Liver (tissue), 9 donors: ENCODE measurements around the gene NR3C1. TPM values are rescaled to one million over a fixed set of nuclear protein-coding genes. Genes with fewer than 3 reads are reported as not detected.

Experiments
- DNase-seq: peaks from one replicate; pipeline ENCODE4 v3.0.0-alpha.2; 2017; ENCODE audit warnings: low spot score
- H3K27ac ChIP-seq, 2 donors: one replicate each; pipeline ENCODE4 v1.7.0; 2013; ENCODE audit warnings: inconsistent platforms in 2 of 2, low read length in 2 of 2, control low read depth in 1 of 2, low read depth in 1 of 2, mild to moderate bottlenecking in 1 of 2
- H3K27me3 ChIP-seq, 4 donors: one replicate each; pipeline versions ENCODE4 v1.6.1 to v1.7.0; 2013; ENCODE audit warnings: low read length in 3 of 4, inconsistent platforms in 1 of 4, mild to moderate bottlenecking in 1 of 4, moderate library complexity in 1 of 4; ENCODE audit not compliant: control insufficient read depth in 4 of 4, insufficient read depth in 4 of 4
- H3K36me3 ChIP-seq, 4 donors: one replicate each; pipeline versions ENCODE4 v1.6.1 to v1.7.0; 2013; ENCODE audit warnings: low read length in 3 of 4, mild to moderate bottlenecking in 3 of 4, low read depth in 1 of 4, moderate library complexity in 1 of 4; ENCODE audit not compliant: control insufficient read depth in 4 of 4, insufficient read depth in 3 of 4
- H3K4me1 ChIP-seq, 4 donors: one replicate each; pipeline versions ENCODE4 v1.6.1 to v1.7.0; 2013; ENCODE audit warnings: low read length in 3 of 4, mild to moderate bottlenecking in 3 of 4, moderate library complexity in 1 of 4; ENCODE audit not compliant: control insufficient read depth in 4 of 4, insufficient read depth in 4 of 4
- H3K4me3 ChIP-seq, 3 donors: one replicate each; pipeline versions ENCODE4 v1.6.1 to v1.7.0; 2013; ENCODE audit warnings: low read length in 3 of 3, control low read depth in 1 of 3, low read depth in 1 of 3, mild to moderate bottlenecking in 1 of 3
- H3K9ac ChIP-seq, 2 donors: one replicate each; pipeline ENCODE4 v1.7.0; 2013; ENCODE audit warnings: low read length in 2 of 2, mild to moderate bottlenecking in 2 of 2, moderate library complexity in 2 of 2, control low read depth in 1 of 2, low read depth in 1 of 2
- H3K9me3 ChIP-seq, 4 donors: one replicate each; pipeline versions ENCODE4 v1.6.1 to v1.7.0; 2013; ENCODE audit warnings: low read length in 3 of 4; ENCODE audit not compliant: control insufficient read depth in 4 of 4
- ATF3 ChIP-seq: IDR thresholded peaks from 2 replicates; pipeline ENCODE4 v1.6.1; 2016; ENCODE audit warnings: antibody characterized with exemption
- EGR1 ChIP-seq, 2 donors: IDR thresholded peaks; 2 replicates each; pipeline ENCODE4 v1.6.1; 2016 to 2018; ENCODE audit warnings: antibody characterized with exemption in 2 of 2, low read depth in 2 of 2
- FOXA1 ChIP-seq: IDR thresholded peaks from 2 replicates; pipeline ENCODE4 v1.6.1; 2016; ENCODE audit warnings: antibody characterized with exemption
- GABPA ChIP-seq, 2 donors: IDR thresholded peaks in 1 of 2; conservative IDR thresholded peaks in 1 of 2; 2 replicates each; pipeline ENCODE4 v1.6.1; 2016; ENCODE audit warnings: antibody characterized with exemption in 2 of 2, mild to moderate bottlenecking in 1 of 2, moderate library complexity in 1 of 2
- HNF4A ChIP-seq, 2 donors: conservative IDR thresholded peaks; 2 replicates each; pipeline ENCODE4 v1.6.1; 2016; ENCODE audit warnings: antibody characterized with exemption in 2 of 2, mild to moderate bottlenecking in 2 of 2
- HNF4G ChIP-seq: IDR thresholded peaks from 2 replicates; pipeline ENCODE4 v1.6.1; 2016; ENCODE audit warnings: antibody characterized with exemption
- JUND ChIP-seq, 2 donors: IDR thresholded peaks; 2 replicates each; pipeline ENCODE4 v1.6.1; 2016; ENCODE audit warnings: antibody characterized with exemption in 2 of 2
- NR2F2 ChIP-seq: IDR thresholded peaks from 2 replicates; pipeline ENCODE4 v1.6.1; 2016; ENCODE audit warnings: antibody characterized with exemption
- RAD21 ChIP-seq, 2 donors: IDR thresholded peaks; 2 replicates each; pipeline ENCODE4 v1.6.1; 2016; ENCODE audit warnings: antibody characterized with exemption in 2 of 2, mild to moderate bottlenecking in 2 of 2
- REST ChIP-seq: IDR thresholded peaks from 2 replicates; pipeline ENCODE4 v1.6.1; 2016; ENCODE audit warnings: antibody characterized with exemption, mild to moderate bottlenecking
- RXRA ChIP-seq, 2 donors: IDR thresholded peaks; 2 replicates each; pipeline ENCODE4 v1.6.1; 2017 to 2018; ENCODE audit warnings: antibody characterized with exemption in 2 of 2, mild to moderate bottlenecking in 1 of 2
- SP1 ChIP-seq: IDR thresholded peaks from 2 replicates; pipeline ENCODE4 v1.6.1; 2018; ENCODE audit warnings: antibody characterized with exemption, mild to moderate bottlenecking
- YY1 ChIP-seq: IDR thresholded peaks from 2 replicates; pipeline ENCODE4 v1.6.1; 2016; ENCODE audit warnings: antibody characterized with exemption, mild to moderate bottlenecking
- WGBS: extraction: QIAGEN DNeasy Blood & Tissue Kit; methylation state at CpG from one replicate; pipeline ENCODE4 v1.1.7; 2013; 5-methylcytosine and 5-hydroxymethylcytosine counted together
- polyA plus RNA-seq, 2 donors: library from polyadenylated mRNA; stranded (reverse) in 1 of 2; unstranded in 1 of 2; fragments of 200-250 nt in 1 of 2; fragments of >200 nt in 1 of 2; fragmentation: Nextera tagmentation in 1 of 2; extraction: Ambion mirVana in 1 of 2; gene quantifications; one replicate each; pipeline versions ENCODE4 v1.2.1 to v1.2.3, GENCODE V29; 2013 to 2015
- total RNA-seq, 2 donors: library from RNA; depleted of rRNA; stranded (reverse); fragments of >200 nt; gene quantifications; one replicate each; pipeline ENCODE4 v1.2.3, GENCODE V29; 2014
- TF ChIP-seq, protein P1 (sequence below): fragments of 150-350 bp; IDR thresholded peaks from 2 replicates; pipeline ENCODE4 v1.5.1; 2017; ENCODE audit warnings: improper control_type of control experiment, low read depth, low read length; ENCODE audit not compliant: missing input control
- TF ChIP-seq, protein P2 (sequence below): IDR thresholded peaks from 2 replicates; pipeline ENCODE4 v1.6.1; 2016; ENCODE audit warnings: antibody characterized with exemption
- donor health status: healthy.
- donor health status: healthy.
- donor health status: healthy.
- donor health status: healthy.
- donor health status: healthy.

The NR3C1 gene
- total and polyA plus RNA-seq, 4 donors: 24.5 to 36.4 (median 29.0) TPM

DNA sequence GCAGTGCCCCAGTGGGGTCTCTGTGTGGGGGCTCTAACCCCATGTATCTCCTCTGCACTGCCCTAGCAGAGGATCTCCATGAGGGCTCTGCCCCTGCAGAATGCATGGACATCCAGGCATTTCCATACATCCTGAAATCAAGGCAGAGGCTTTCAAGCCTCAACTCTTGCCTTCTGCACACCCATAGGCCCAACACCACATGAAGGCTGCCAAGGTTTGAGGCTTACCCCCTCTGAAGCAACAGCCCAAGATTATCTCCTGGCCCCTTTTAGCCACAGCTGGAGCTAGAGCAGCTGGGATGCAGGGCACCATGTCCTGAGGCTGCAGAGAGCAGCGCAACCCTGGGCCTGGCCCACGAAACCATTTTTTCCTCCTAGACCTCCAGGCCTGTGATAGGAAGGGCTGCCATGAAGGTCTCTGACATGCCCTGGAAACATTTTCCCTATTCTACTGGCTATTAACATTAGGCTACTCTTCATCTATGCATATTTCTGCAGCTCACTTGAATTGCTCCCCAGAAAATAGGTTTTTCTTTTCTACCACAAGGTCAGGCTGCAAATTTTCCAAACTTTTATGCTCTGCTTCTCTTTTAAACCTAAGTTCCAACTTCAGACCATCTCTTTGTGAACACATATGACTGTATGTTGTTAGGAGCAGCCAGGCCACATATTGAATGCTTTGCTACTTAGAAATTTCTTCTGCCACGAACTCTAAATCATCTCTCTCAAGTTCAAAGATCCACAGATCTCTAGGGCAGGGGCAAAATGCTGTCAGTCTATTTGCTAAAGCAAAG lies 18.4 kb downstream of the NR3C1 start:
- Histone ChIP-seq H3K9ac (no peak overlapping the region), H3K4me1 (peaks cover 0 to 15% (median 5%) of the 10 kb centered on the region in 4 donors), H3K36me3 (peaks cover 0 to 2% (median 0%) of the 10 kb centered on the region in 4 donors), H3K27me3 (no peaks in the 10 kb centered on the region), H3K9me3 (no peaks in the 10 kb centered on the region), H3K4me3 (no peak overlapping the region), H3K27ac (no peak overlapping the region)
- 75% methylated on average over 3 of the region's 3 CpGs for WGBS
- TF ChIP-seq HNF4A (conservative IDR thresholded peaks at IDR 0.05) (peak; percentile 19 to 23), RAD21 (IDR thresholded peaks at IDR 0.05) (no peak)
- DNase-seq: no peak

DNA sequence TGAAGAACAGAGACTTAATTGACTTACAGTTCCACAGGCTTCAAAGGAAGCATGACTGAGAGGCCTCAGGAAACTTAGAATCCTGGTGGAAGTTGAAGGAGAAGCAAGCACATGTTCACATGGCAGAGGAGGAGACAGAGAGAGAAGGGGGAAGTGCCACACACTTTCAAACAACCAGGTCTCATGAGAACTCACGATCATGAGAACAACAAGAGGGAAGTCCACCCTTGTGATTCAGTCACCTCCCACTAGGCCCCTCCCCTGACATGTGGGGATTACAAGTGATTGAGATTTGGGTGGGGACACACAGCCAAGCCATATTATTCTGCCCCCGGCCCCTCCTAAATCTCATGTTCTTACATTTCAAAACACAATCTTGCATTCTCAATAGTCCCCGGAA lies 19.5 kb downstream of the NR3C1 start:
- DNase-seq: no peak
- TF ChIP-seq NR2F2: no peak
- no peaks in the 10 kb centered on the region for H3K27me3 ChIP-seq
- no peak overlapping the region for H3K9ac ChIP-seq
- H3K4me1 ChIP-seq: peaks cover 0 to 7% (median 0%) of the 10 kb centered on the region in 4 donors
- no peak overlapping the region for H3K27ac ChIP-seq
- H3K36me3 ChIP-seq: peaks cover 0 to 2% (median 0%) of the 10 kb centered on the region in 4 donors
- no peak overlapping the region for H3K4me3 ChIP-seq
- no peaks in the 10 kb centered on the region for H3K9me3 ChIP-seq
- 93% methylated on average over 3 of the region's 3 CpGs for WGBS

DNA sequence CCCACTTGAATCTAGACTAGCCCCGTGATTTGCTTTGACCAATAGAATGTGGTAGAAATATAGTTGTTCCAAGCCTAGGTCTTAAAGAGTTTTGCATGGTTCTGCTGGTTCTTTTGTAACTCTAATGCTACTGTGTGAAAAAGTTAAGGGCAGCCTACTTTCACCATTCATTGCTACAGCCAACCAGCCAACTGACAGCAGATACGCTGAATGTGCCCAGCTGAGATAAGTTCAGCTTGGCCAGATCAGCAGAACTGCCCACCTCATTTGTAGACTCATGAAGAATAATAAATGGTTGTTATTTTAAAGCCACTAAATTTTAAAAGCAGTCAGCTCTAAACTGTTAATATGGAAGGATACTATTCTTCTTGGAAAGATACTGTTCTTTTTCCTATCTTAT lies 23.9 kb downstream of the NR3C1 start:
- peaks cover 0 to 2% (median under 1%) of the 10 kb centered on the region in 4 donors for H3K36me3 ChIP-seq
- 94% methylated on average over 2 of the region's 2 CpGs for WGBS
- TF ChIP-seq HNF4A (conservative IDR thresholded peaks at IDR 0.05) (no peak), HNF4G (no peak), RXRA (IDR thresholded peaks at IDR 0.05) (no peak), REST (no peak), EGR1 (IDR thresholded peaks at IDR 0.05; ENCODE audit: low read depth in 2 of 2) (no peak), NR2F2 (no peak), ATF3 (no peak), SP1 (no peak), GABPA (IDR thresholded peaks at IDR 0.05 in 1 of 2, conservative IDR thresholded peaks at IDR 0.05 in 1 of 2) (no peak), FOXA1 (no peak), RAD21 (IDR thresholded peaks at IDR 0.05) (no peak), JUND (IDR thresholded peaks at IDR 0.05) (no peak), YY1 (no peak)
- TF ChIP-seq, protein P1, sequence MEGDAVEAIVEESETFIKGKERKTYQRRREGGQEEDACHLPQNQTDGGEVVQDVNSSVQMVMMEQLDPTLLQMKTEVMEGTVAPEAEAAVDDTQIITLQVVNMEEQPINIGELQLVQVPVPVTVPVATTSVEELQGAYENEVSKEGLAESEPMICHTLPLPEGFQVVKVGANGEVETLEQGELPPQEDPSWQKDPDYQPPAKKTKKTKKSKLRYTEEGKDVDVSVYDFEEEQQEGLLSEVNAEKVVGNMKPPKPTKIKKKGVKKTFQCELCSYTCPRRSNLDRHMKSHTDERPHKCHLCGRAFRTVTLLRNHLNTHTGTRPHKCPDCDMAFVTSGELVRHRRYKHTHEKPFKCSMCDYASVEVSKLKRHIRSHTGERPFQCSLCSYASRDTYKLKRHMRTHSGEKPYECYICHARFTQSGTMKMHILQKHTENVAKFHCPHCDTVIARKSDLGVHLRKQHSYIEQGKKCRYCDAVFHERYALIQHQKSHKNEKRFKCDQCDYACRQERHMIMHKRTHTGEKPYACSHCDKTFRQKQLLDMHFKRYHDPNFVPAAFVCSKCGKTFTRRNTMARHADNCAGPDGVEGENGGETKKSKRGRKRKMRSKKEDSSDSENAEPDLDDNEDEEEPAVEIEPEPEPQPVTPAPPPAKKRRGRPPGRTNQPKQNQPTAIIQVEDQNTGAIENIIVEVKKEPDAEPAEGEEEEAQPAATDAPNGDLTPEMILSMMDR: no peak
- TF ChIP-seq, protein P2, sequence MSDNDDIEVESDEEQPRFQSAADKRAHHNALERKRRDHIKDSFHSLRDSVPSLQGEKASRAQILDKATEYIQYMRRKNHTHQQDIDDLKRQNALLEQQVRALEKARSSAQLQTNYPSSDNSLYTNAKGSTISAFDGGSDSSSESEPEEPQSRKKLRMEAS: no peak
- H3K27ac ChIP-seq: no peak overlapping the region
- no peak for DNase-seq
- peaks cover 0 to 11% (median 3%) of the 10 kb centered on the region in 4 donors for H3K4me1 ChIP-seq
- no peak overlapping the region for H3K4me3 ChIP-seq
- H3K9ac ChIP-seq: no peak overlapping the region
- H3K27me3 ChIP-seq: no peaks in the 10 kb centered on the region
- no peaks in the 10 kb centered on the region for H3K9me3 ChIP-seq
